ENCODE results near the gene ASTN2.

DNA sequence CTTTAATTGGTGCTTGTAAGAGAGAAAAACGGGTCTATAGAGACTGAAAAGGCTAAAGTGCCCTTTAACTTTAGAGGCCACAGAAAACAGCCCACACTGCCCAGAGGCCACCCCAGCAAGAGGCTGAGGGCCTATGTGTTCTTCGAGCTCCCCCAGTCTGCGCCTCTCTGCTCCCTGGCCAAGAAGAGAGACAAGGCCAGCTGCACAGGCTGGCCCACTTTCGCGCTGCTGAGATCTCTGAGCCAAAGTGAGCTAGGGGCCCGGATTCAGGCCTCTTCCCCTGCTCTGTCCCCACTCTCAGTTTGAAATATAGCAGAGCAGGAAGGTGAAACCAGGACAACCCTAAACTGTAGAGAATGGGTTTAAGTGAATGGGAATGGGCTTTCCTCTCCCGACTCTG, 859.7 kb downstream of the ASTN2 start:
- no peak for TF ChIP-seq YY1 (IDR thresholded peaks at IDR 0.05; ENCODE audit: insufficient read depth, insufficient read length)
- no peak for TF ChIP-seq ZNF274 (IDR thresholded peaks at IDR 0.05; ENCODE audit: low read depth, low read length)

Data from NT2/D1 (cell line).